ENCODE results near the gene PIK3C2G. TPM values are rescaled to one million over a fixed set of nuclear protein-coding genes. Genes with fewer than 3 reads are reported as not detected.

The PIK3C2G gene
- total RNA-seq, 1 experiment from 2014 or later = not detected

- Histone ChIP-seq H4K20me1 (ENCODE audit: control insufficient read depth, insufficient read depth, insufficient read length) (no peaks in the 10 kb centered on the region), H3K9ac (ENCODE audit: extremely low read depth, insufficient read length, low read length) (no peak overlapping the region), H2BK20ac (ENCODE audit: low read depth, low read length, poor library complexity, severe bottlenecking) (no peak overlapping the region), H3T11ph (ENCODE audit: low read length) (no peak overlapping the region), H4K91ac (ENCODE audit: insufficient read length, low read depth, low read length) (no peak overlapping the region), H3K56ac (ENCODE audit: insufficient read length, low read depth, low read length) (no peak overlapping the region), H2BK120ac (ENCODE audit: low read depth, low read length, poor library complexity, severe bottlenecking) (no peak overlapping the region), H3K4ac (ENCODE audit: low read depth, low read length) (no peak overlapping the region), H4K8ac (replicated peaks; ENCODE audit: insufficient read length, low read depth, low read length) (no peak overlapping the region), H3K27me3 (ENCODE audit: insufficient read depth, low read length) (no peaks in the 10 kb centered on the region), H3K14ac (ENCODE audit: insufficient read depth, low read length) (no peak overlapping the region), H2AK5ac (ENCODE audit: insufficient read length, low read length) (no peak overlapping the region), H3K23ac (ENCODE audit: insufficient read length, low read depth, low read length) (no peak overlapping the region), H2BK15ac (ENCODE audit: low read depth, low read length) (no peak overlapping the region), H3K4me2 (ENCODE audit: insufficient read depth, insufficient read length, low read length) (no peak overlapping the region), H3K4me1 (ENCODE audit: insufficient read depth, low read length) (no peaks in the 10 kb centered on the region), H3K79me1 (ENCODE audit: insufficient read depth, low read depth, low read length, poor library complexity, severe bottlenecking) (no peaks in the 10 kb centered on the region), H2BK12ac (ENCODE audit: insufficient read length, low read depth, low read length) (no peak overlapping the region), H3K9me3 (ENCODE audit: control insufficient read depth, low read depth, low read length) (no peaks in the 10 kb centered on the region), H2AFZ (ENCODE audit: low read length) (no peak overlapping the region), H3K18ac (ENCODE audit: insufficient read length, low read depth, low read length) (no peak overlapping the region), H3K23me2 (ENCODE audit: insufficient read length, low read depth, low read length, poor library complexity, severe bottlenecking) (no peaks in the 10 kb centered on the region), H3K27ac (ENCODE audit: insufficient read length, low read depth, low read length) (no peak overlapping the region), H2BK5ac (ENCODE audit: insufficient read length, low read length) (no peak overlapping the region), H4K5ac (ENCODE audit: insufficient read length, low read depth, low read length) (no peak overlapping the region), H3K79me2 (ENCODE audit: insufficient read depth, low read length) (no peaks in the 10 kb centered on the region)
- no peak for DNase-seq
- H3K36me3 Mint-ChIP-seq (ENCODE audit: insufficient read depth in 1 of 3, low read depth in 3 of 3) = no peaks in the 10 kb centered on the region
- peaks cover 7 to 11% of the 10 kb centered on the region in 2 experiments for H3K4me1 Mint-ChIP-seq
- WGBS (ENCODE audit: extremely low coverage, insufficient read length, low lambda C conversion rate) = no CpG with 5 or more reads among the region's 2 CpGs
- no peak for TF ChIP-seq CTCF (conservative IDR thresholded peaks at IDR 0.05)
- H3K9me3 Mint-ChIP-seq = no peaks in the 10 kb centered on the region
- no peaks in the 10 kb centered on the region for H3K27me3 Mint-ChIP-seq (ENCODE audit: low read depth)
- H3K4me3 Mint-ChIP-seq = no peak overlapping the region
- no peak overlapping the region for H3K27ac Mint-ChIP-seq
Observed at GRCh38 chr12:18461758-18462157, 200.4 kb downstream of the PIK3C2G start.
